Lower leg skin (tissue), 3 donors: ENCODE data around the gene HAS3.

Source experiments
- POLR2A ChIP-seq, 2 donors: fragments of 450-650 bp; IDR thresholded peaks; one replicate each; pipeline ENCODE4 v1.6.1; 2016 to 2017; ENCODE audit warnings: antibody characterized with exemption in 2 of 2, mild to moderate bottlenecking in 1 of 2, moderate library complexity in 1 of 2
- TF ChIP-seq, protein P1 (sequence below), 3 donors: fragments of 450-650 bp; IDR thresholded peaks; one replicate each; pipeline ENCODE4 v1.5.1; 2016; ENCODE audit warnings: antibody characterized with exemption in 3 of 3, mild to moderate bottlenecking in 3 of 3, moderate library complexity in 2 of 3

DNA sequence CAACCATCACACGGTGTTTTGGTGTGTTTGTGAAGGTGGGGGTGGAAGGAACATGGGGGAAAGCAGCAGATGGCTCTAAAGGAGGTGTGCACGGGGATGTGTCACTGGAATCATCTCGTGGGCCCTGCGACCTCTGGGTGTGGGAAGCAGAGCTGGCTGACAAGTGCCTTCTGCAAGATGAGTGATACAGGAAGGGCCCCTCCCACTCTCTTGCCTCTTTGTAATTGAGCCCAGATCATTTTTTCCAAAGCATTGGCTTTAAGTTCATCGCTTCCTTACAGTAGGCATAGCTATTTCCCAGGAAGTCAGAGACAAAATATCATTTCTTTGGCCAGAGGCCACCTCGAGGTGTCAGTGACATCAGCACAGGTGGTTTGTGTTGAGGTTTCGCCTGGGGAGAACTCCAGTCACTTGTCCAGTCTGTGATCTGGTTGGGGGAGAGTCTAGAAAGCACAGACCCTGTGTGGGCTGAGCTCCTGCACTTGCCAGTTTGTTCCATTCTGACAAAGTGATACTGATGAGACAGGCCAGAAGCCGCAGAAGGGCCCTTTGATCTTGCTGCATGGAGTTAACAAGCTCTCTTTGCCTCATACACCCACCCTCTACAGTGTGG, 60.9 kb downstream of the HAS3 start:
- TF ChIP-seq, protein P1, sequence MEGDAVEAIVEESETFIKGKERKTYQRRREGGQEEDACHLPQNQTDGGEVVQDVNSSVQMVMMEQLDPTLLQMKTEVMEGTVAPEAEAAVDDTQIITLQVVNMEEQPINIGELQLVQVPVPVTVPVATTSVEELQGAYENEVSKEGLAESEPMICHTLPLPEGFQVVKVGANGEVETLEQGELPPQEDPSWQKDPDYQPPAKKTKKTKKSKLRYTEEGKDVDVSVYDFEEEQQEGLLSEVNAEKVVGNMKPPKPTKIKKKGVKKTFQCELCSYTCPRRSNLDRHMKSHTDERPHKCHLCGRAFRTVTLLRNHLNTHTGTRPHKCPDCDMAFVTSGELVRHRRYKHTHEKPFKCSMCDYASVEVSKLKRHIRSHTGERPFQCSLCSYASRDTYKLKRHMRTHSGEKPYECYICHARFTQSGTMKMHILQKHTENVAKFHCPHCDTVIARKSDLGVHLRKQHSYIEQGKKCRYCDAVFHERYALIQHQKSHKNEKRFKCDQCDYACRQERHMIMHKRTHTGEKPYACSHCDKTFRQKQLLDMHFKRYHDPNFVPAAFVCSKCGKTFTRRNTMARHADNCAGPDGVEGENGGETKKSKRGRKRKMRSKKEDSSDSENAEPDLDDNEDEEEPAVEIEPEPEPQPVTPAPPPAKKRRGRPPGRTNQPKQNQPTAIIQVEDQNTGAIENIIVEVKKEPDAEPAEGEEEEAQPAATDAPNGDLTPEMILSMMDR (IDR thresholded peaks at IDR 0.05): no peak
- no peak for TF ChIP-seq POLR2A (IDR thresholded peaks at IDR 0.05)
